CD4-positive, alpha-beta T cell treated with Interleukin-15 for 4 hours (primary cell): Measurements from ENCODE around the gene ZNF157.
"Not testable (repeated sequence)": the region's sequence is repeated elsewhere in the genome, so short reads cannot be mapped to it uniquely, and the experiment has no call there.

Experiments used
- DNase-seq: peaks from one replicate; pipeline ENCODE4 v3.0.0-alpha.2; 2020; ENCODE audit warnings: low spot score

The ZNF157 gene

GRCh38 chrX:47370278-47370677, at the start of gene ZNF157:
TSS of gene ZNF157 (plus strand) at chrX:47370578. CDS start at chrX:47370669, 91 bp downstream.
- no peak for DNase-seq

- DNase-seq = no peak
These were observed 49.0 kb upstream of the ZNF157 start for GRCh38 chrX:47321386-47321785.

GRCh38 chrX:47321823-47322371, 48.5 kb upstream of the ZNF157 start:
- no peak for DNase-seq

GRCh38 chrX:47327902-47328301, 42.5 kb upstream of the ZNF157 start:
- no peak for DNase-seq

- not testable (repeated sequence) for DNase-seq
These were observed 37.6 kb upstream of the ZNF157 start for GRCh38 chrX:47332729-47333128.

- no peak for DNase-seq
These were observed 18.7 kb upstream of the ZNF157 start for GRCh38 chrX:47351706-47352105.

- DNase-seq = peak; percentile 15
These were observed 11.9 kb upstream of the ZNF157 start for GRCh38 chrX:47358387-47359065.

- no peak for DNase-seq
These were observed 9.8 kb upstream of the ZNF157 start for GRCh38 chrX:47360423-47361179.

- DNase-seq = peak; percentile 64
These were observed 8.6 kb upstream of the ZNF157 start for GRCh38 chrX:47361538-47362511.

- peak; percentile 69 for DNase-seq
These were observed 4.2 kb upstream of the ZNF157 start for GRCh38 chrX:47366041-47366722.

- DNase-seq = no peak
These were observed 2.8 kb downstream of the ZNF157 start for GRCh38 chrX:47373198-47373597.

- peak; percentile 75 for DNase-seq
These were observed 9.9 kb downstream of the ZNF157 start for GRCh38 chrX:47380268-47380667.

- not testable (repeated sequence) for DNase-seq
These were observed 10.5 kb downstream of the ZNF157 start for GRCh38 chrX:47380837-47381236.

GRCh38 chrX:47384502-47384901, 14.1 kb downstream of the ZNF157 start:
- peak; percentile 80 for DNase-seq

GRCh38 chrX:47390780-47391179, 20.4 kb downstream of the ZNF157 start:
- no peak for DNase-seq

- DNase-seq = no peak
These were observed 42.8 kb downstream of the ZNF157 start for GRCh38 chrX:47413179-47413594.

GRCh38 chrX:47420265-47420664, 49.9 kb downstream of the ZNF157 start:
- DNase-seq = no peak

GRCh38 chrX:47420962-47421361, 50.6 kb downstream of the ZNF157 start:
- DNase-seq = no peak

- no peak for DNase-seq
These were observed 52.1 kb downstream of the ZNF157 start for GRCh38 chrX:47422444-47422843.

- no peak for DNase-seq
These were observed 60.5 kb downstream of the ZNF157 start for GRCh38 chrX:47430925-47431324.

GRCh38 chrX:47446431-47446830, 76.1 kb downstream of the ZNF157 start:
- DNase-seq = no peak
